Fibroblast of villous mesenchyme (primary cell): Measurements from ENCODE around the gene C1orf21. TPM values are rescaled to one million over a fixed set of nuclear protein-coding genes. Genes with fewer than 3 reads are reported as not detected.

ENCODE experiments used
- DNase-seq: peaks from one replicate; pipeline ENCODE4 v3.0.0-alpha.2; 2010; ENCODE audit warnings: low read depth
- H3K4me3 ChIP-seq: 2 replicates; pipeline ENCODE4 v1.5.1; 2011; ENCODE audit warnings: low read depth, mild to moderate bottlenecking, low read length
- total RNA-seq: library from RNA; depleted of rRNA; stranded (reverse); fragments of >200 nt; gene quantifications from 2 replicates; pipeline ENCODE4 v1.2.3, GENCODE V29; 2012
- TF ChIP-seq, protein P1 (sequence below): IDR thresholded peaks from 2 replicates; pipeline ENCODE4 v1.5.1; 2012; ENCODE audit warnings: low read depth, mild to moderate bottlenecking, low read length; ENCODE audit not compliant: insufficient read depth

C1orf21 gene
- total RNA-seq, 1 donor: 3.5 TPM

DNA sequence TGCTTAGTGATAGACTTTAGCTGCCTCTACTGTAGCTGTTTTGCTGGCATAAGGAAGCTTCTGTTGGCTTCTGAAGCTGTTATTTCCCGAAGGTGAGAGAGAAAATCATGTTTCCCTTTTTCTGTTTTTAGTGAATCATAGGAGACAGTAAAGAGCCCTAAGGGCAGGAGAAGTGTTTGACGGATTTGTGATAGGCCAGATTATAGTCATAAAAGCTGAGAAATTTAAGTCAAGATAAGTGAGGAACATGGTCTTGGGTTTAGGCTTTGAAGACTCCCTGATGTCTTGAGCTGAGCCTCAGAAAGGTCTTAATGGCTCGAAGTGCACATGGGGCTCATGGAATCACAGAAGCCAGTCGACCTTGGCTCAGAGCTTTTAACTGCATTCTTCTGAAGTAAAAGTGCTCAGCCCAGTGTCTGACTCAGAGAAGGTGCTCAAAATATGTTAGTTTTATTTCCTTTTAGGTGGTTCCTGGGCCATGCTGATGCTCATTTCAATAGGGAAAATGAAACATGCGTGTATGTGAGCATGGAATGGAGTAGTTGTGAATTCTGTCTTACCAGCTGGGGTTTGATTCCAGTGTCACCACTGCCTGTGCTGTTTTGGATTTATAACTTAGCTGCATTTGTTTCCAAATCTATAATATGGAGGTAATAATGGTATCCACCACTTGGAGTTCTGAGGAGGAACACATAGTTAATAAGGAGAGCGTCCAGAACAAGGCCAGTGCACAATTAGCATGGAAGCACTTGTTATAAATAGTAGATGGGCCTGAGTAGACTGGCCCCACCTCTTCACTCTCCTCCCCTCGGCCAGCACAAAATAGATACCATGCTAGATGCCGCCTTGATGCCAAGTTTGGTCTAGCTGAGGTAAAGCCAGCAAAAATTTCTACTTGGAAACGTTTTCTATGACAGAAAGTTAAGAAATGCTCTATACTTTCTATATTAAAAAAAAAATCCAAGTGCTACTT, 99.2 kb downstream of the C1orf21 start:
- DNase-seq: peak; percentile 67
- TF ChIP-seq, protein P1, sequence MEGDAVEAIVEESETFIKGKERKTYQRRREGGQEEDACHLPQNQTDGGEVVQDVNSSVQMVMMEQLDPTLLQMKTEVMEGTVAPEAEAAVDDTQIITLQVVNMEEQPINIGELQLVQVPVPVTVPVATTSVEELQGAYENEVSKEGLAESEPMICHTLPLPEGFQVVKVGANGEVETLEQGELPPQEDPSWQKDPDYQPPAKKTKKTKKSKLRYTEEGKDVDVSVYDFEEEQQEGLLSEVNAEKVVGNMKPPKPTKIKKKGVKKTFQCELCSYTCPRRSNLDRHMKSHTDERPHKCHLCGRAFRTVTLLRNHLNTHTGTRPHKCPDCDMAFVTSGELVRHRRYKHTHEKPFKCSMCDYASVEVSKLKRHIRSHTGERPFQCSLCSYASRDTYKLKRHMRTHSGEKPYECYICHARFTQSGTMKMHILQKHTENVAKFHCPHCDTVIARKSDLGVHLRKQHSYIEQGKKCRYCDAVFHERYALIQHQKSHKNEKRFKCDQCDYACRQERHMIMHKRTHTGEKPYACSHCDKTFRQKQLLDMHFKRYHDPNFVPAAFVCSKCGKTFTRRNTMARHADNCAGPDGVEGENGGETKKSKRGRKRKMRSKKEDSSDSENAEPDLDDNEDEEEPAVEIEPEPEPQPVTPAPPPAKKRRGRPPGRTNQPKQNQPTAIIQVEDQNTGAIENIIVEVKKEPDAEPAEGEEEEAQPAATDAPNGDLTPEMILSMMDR: no peak
- H3K4me3 ChIP-seq: no peak overlapping the region

DNA sequence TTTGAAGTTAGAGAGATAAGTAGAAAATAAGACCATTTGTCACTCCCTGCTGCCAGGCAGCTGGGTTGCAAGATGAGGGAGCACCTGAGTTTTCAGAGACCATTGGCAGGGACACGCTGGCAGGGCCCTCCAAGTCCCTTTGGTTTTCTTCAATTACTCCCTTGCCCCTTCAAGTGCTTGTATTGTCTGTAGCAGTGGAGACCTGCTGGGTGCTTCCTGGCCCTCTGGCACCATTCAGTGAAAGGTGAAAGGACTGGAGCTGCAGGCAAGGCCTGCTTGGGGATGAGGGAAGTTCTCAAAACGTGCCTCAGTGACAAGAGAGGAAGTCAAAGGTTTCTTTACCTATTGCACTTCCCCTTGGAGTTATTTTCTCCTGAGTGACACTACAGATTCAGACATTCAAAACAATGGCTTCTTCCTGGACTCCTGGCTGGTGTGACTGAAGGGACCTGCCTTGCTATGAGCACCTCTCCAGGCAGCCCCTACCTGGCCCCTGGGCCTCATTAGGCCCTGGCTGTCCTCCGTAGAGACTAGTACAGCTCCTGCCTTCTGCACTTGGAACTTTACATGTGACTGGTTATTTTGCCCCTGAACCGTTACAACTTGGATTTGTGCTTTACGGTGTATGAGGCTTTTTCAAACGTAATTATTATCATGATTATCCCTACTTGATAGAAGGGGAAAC, 100.1 kb downstream of the C1orf21 start:
- no peak overlapping the region for H3K4me3 ChIP-seq
- no peak for DNase-seq
- TF ChIP-seq, protein P1: no peak

DNA sequence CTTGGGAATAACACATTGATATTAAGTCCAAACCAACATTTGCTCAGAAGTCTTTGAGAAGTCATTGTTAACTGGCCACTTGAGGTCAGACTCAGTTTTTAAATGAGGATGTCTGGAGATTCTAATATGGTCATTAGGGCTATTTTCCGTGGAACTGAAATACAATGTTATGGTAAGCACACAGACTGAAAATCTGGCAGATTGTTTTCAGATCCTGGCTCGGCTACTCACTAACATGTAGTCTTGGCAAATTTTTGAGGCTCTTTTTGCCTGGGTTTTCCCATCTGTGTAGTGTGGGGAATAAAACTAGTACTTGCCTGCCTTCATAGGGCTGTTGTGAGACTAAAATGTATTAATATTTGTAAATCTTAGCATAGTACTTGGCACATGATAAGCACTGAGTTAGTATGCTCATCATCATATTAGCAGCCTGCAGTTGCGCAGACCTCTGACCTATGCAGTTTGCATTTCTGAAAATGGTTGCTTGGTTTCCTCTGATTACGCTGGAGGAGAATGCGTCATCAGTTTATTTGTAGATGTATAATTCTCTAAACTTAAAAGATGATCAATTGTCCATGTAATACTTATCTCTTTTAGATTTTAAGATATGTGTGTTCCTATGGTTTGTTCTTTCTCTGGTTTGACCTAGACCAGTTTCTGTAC, 100.8 kb downstream of the C1orf21 start:
- TF ChIP-seq, protein P1: no peak
- peak; percentile 62 for DNase-seq
- no peak overlapping the region for H3K4me3 ChIP-seq

DNA sequence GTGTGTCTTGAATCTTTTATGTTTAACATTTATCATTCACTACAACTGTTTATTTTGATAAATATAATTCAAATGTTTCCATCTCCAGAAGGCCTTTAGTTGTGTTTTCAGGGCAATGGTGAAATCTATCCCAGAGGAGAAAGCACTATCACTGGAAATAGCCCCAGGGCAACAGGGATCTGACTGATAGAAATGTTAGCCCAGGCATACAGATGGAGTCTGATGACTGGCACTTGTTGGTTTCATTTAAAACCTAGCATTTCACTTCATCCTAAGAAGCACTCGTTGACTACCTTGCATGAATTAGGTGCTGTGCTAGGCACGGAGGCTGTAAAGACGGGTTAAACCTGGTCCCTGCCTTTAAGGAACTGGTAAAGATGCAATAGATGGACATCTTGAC, 103.1 kb downstream of the C1orf21 start:
- no peak for DNase-seq
- H3K4me3 ChIP-seq: no peak overlapping the region
- TF ChIP-seq, protein P1: no peak

DNA sequence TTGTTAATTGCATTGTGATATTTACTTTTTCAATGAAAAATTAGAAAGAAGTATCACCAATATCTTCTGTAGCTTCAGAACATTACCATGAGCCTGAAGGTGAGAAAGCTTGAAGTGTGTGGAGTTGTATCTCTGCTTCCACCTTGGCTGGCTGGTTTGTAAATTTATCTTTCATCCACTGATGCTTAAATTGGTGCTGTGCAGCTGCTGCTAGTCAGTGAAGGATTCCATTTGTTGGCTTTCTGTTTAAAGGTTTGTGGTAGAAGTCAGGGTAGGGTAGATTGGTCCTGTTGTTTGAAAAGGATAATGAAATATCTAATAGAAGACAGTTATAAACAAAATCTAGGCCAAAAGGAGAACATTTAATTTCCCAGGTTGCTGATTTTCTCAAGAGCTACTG, 105.7 kb downstream of the C1orf21 start:
- TF ChIP-seq, protein P1: no peak
- no peak overlapping the region for H3K4me3 ChIP-seq
- peak; percentile 25 for DNase-seq

DNA sequence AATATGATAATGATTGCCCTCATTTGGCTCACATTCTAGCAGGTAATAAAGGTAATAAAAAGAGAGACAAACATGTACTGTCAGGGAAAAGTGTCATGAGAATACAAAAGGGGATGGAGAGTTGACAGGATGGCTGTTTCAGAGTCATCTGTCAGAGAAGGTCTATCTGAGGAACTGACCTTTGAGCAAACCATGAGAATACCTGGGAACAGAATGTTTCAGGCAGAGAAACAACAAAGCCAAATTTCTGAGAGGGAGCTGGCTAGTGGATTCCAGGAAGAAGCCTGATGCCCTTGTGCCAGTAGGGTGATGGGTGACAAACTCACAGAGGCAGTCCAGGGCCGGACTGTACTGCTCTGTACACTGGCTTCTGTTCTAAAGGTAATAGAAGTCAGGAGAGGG, 107.2 kb downstream of the C1orf21 start:
- no peak overlapping the region for H3K4me3 ChIP-seq
- DNase-seq: no peak
- TF ChIP-seq, protein P1: no peak
